Measurements from ENCODE around the gene ACOT7. TPM values are rescaled to one million over a fixed set of nuclear protein-coding genes. Genes with fewer than 3 reads are reported as not detected.

ACOT7 gene
- polyA plus RNA-seq, 1 donor = 13.4 TPM

DNA sequence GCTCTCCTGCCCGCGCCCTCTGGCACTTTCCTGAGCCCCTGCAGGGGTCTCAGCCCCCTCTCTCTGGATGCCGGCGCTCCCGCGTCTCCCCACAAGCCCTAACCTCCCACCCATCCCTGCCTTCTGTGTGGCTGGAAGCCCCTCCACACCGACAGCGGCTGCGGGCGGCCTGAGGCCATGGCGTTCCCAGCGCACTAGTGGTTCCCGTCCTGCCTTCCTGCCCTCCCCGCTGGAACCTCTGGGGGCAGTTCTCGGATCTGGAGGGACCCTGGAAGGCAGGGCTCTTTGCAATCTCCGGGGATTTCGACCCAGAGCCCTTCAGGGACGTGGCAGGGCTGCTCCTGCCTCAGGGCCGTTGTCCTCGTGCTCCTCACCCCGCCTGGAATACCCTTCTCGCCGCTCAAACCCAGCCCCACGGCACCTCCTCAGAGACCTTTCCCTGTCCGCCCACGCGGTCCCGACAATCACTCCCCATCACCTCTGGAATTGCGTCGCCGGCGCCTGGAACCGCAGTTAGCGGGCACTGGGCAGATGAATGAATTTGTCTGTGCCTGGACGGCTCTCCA lies 30.5 kb upstream of the ACOT7 start:
- DNase-seq (ENCODE audit: low read depth) = no peak

DNA sequence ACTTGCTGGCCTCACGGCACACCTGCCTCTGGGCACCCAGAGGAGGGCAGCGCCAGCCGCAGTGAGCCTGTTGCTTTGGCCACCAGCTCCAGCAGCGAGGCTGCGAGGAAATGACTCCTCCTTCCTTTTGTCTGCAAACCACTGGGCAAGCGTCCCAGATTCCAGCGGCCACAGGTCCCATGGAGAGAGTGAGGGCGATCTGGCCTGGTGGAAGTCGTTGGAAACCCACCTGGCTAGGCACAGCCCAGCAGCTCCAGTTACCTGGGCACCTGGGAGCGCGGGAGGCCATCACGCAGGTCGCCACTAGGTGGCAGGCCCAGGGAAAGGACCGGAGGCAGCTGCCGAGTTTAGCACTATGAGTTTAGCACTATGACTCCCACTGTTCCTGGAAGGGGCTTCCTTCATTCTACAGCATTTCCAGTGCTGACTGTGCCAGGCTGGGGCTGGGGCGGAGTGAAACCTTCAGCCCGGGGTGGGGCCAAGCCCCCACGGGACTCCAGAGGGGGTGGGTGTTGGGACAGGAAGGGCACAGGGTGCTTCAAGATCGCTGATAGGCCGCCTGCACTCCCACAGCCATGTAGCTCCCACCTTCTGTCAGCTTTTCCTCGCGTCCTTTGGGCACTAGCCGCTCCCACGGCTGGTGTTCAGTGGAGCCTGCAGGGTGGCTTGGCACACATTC lies 29.9 kb upstream of the ACOT7 start:
- no peak for DNase-seq (ENCODE audit: low read depth)

DNA sequence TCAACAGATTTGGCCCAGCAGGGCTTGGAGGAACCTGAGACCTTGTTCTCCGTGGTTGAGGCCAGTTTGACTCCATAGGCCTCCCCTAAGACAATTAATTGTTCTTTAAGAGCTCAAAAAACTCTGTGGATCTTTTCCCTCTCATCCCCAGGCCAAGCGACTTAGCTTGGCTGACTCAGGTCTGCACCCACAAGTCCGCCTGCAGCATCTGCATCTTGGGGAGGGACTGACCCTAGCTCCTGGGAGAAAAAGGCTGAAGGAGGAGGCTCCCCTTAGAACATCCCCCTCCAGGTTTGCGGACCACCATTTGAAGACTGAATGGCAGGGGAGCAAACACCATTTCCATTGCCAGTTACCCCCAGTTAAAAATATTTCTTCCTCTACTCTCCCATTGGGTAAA lies 27.7 kb upstream of the ACOT7 start:
- DNase-seq (ENCODE audit: low read depth) = no peak

DNA sequence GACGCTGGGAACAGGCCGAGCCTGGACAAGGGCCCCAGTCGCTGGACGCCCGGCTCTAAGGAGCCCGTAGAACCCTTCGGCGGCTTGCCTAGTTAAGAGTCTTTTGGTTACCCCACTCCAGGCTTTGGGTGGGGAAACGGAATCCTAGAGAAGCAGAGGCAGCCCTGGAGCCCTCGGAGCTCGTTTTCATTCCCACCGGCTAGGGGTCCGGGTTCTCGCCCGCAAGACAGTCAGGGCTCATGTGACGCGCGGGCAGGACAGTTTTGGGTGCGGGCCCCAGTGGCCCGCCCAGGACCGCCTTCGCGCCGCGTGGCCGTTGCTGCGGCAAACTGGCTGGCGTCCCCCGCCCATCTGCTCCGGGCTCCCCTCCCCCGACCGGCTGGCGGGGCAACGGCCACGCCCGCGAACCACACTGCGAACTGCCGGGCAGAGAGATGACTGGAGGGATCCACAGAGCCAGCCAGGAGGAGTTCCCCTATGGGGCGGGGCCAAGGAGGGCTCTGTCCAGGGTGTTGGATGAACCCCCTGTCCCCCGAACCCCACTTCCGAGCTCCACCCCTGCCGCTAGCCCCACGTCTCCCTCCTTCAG lies 27.0 kb upstream of the ACOT7 start:
- DNase-seq (ENCODE audit: low read depth) = no peak

DNA sequence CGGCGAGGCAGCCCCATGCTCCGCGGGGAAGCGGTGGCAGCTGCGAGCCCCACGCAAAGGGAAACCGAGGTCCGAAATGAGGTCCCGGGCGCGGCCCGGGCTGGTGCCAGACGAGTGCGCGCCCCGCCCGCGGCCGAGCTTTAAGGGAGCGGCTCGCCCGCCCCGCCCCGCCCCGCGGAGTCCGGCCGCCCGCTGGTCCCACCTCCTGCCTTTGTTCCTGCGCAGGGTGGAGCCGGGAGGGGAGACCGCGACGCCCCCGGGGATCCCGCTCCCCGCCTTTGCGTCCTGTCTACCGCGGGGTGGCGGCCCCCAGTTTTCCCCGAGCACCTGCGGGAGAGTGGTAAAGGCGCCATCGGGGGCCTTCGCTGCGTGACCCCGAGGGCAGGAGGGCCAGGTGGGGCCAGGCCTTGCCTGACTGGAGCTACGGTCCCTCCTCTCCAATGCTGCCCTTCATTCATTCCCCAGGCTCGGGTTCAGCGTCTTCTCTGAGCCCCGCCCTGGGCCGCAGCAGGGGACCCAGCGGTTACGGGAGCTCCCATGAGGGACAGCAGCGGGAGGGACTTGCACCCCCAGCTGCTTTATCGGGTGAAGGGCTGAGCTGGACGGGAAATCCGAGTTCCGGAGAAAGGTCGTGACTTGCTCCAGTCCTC lies 26.4 kb upstream of the ACOT7 start, which contains the start of gene HES2:
HES2 (minus strand) TSS at position 116 of the 650 bp plus-strand sequence; CDS start at position 17, 99 bp downstream.
- DNase-seq (ENCODE audit: low read depth) = no peak

DNA sequence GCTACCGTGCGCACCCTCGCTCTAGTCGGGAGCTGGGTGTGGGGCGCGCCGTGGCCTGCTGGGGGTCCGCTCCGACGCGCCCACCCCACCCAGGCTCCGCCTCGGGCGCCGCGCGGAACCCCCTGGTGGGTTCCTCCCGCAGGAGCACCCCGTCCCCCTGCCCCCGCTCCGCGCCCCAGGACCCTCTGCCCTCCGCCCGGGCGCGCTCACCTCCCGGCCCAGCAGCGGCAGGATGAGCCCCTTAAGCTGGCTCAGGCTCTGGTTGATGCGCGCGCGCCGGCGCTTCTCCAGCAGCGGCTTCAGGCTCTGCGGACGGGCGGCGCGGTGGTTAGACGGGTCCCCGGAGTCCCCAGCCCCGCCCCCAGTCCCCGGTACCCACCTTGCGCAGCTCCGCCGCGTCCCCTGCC lies 25.8 kb upstream of the ACOT7 start:
- no peak for DNase-seq (ENCODE audit: low read depth)

DNA sequence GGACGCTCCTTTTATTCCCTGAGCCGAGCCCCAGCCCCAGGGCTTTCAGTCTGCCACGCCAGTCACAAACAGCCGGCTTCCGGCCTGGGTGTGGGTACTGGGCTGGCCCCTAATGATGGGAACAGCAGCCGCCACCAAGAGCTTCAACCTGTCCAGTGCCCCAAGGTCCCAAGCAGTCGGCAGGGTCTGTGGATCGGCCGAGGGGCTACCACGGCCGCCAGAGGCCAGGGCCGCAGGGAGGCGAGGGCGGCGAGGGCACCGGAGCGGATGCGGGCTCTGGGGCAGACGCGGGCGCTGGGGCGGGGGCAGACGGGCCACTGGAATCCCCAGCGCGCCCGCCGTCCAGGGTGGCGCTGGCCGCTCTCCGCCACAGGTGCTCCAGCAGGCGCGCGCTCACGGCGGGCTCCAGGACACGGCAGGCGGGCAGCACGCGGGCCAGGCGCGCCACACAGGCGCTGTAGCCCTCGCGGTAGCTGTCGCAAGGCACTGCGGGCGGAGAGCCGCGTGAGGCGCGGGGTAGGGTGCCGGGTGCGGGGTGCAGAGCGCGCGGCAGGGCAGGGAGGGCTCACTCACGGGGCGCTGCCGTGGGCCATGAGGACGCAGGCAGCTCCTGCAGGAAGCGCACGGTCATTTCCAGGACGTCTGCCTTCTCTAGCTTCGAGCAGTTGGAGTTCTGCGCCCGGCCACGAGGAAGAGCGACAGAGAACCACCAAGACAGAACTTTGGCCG lies 25.3 kb upstream of the ACOT7 start:
- DNase-seq (ENCODE audit: low read depth) = no peak

DNA sequence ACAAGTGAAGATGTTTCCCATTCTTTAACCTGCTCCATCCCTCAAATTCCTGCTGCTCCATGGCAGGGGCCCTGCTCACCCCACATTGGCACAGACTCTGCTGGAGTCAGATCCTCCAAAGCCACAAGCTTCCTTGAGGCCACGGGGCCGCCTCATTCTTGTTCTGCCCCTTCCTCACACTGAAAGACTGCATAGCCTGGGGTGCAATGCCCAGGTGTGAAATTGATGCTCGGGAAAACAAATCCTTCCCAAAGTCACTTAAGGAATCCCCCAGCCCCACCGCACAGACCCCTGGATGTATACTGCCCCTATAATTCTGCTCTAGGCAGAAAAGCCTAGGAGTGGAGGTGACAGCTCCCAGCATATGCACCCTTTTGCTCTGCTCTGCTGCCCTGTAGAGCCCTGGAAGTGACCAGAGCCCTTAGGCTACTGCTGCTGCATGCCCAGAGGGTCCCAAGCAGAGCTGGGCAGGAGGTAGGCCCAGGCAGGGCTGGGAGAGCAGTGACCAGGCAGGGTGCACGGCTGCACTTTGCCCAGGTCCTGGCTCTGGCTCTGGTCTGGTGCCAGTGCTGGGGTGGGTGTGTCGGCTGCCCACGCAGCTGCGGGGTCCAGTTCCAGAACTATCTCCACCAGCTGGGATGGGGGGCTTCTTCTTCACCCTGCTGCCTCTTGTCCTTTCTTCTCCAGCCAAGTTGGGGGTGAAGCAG lies 24.5 kb upstream of the ACOT7 start:
- DNase-seq (ENCODE audit: low read depth) = no peak

DNA sequence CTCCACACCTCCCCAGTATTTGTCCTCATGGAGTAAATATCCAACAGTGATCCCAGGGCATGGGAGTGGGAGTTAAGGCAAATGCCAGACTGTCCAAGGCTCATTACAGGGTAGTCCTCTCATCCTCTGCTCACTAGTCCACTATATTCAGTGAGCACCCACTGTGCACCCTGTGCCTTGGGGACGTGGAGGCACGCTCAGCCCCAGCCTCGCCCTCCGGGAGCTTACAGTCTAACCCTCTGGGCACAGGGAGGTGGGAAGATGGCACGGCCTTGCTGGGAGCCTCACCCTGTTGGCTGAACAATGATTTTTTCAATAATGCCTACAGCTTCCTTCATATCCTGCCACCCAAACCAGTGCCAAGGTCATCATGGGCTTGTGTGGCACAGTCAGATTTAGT lies 23.3 kb upstream of the ACOT7 start:
- DNase-seq (ENCODE audit: low read depth) = no peak

DNA sequence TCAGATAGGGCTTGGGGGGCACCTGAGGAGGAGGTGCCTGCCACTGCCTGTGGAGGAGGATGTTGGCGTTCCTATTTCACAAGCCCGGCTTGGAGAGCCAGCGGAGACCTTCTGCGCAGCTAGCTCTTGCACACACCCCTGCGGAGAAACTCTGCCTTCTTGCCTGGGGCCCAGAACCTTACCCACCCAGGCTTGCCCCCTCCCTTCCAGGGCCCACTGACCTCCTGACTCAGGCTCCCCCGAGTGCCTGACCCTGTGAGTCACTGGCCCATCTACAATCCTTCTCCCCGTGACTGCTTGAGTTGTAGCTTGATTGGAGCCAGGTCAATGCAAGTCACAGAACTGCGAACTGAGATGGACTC lies 22.7 kb upstream of the ACOT7 start:
- no peak for DNase-seq (ENCODE audit: low read depth)

DNA sequence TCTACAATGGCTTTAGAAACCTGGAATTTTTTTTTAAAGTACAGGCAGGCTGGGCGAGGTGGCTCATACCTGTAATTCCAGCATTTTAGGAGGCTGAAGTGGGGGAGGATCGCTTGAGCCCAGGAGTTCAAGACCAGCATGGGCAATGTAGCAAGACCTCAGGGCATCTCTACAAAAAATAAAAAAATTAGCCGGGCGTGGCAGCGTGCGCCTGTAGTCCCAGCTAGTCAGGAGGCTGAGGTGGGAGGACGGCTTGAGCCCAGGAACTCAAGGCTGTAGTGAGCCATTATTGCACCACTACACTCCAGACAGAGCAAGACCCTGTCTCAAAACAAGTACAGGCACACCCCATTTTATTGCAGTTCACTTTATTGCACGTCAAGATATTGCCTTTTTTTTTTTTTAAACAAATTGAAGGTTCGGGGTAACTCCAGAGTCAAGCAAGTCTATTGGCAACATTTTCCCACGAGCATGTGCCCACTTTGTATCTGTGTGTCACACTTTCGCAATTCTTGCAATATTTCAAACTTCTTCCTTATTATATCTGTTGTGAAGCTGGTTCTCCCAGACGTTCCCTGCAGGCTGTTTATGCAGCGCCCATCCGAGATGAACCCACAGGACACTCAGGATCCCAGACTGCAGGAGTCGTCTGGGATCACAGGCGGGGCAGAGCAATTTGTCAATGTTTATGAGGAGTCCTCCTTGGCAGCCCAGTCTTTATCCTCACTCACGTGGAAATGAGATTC lies 21.5 kb upstream of the ACOT7 start:
- no peak for DNase-seq (ENCODE audit: low read depth)

DNA sequence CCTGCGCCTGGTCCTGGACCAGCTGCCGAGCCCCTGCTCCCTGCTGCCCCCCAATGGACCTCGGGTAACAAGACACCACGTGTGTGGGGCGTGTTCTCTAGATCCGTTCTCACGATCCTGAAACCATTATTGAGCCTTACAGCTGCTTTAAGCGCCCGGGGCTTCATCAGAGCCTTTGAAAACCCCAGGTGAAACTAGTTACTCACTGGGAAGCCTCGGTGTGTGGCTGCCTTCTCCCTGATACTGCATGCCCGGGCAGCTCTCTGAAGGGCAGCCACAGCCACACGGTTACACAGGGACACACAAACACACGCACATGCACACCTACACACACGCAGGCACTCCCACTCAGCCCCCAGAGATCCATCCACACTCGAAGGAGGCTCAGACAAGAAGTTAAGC lies 20.9 kb upstream of the ACOT7 start:
- no peak for DNase-seq (ENCODE audit: low read depth)

DNA sequence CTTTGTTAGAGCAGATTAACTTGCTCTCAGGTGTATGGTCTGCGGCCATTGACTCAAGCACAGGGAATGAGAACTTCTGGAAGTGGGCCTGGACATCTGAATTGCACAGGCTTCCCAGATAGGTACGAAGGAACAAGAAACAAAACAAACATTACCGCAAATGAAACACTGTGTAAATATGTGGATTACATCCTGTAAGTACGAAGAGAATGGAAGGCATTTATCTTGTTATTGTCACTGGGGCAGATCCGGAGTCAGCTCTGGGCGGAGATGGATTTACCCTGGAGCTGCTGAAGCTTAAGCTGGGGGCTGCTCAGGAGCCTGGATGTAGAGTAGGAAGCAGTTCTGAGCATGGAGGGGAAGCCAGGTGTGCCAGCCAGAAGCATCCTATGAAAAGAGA lies 19.3 kb upstream of the ACOT7 start:
- DNase-seq (ENCODE audit: low read depth) = no peak

DNA sequence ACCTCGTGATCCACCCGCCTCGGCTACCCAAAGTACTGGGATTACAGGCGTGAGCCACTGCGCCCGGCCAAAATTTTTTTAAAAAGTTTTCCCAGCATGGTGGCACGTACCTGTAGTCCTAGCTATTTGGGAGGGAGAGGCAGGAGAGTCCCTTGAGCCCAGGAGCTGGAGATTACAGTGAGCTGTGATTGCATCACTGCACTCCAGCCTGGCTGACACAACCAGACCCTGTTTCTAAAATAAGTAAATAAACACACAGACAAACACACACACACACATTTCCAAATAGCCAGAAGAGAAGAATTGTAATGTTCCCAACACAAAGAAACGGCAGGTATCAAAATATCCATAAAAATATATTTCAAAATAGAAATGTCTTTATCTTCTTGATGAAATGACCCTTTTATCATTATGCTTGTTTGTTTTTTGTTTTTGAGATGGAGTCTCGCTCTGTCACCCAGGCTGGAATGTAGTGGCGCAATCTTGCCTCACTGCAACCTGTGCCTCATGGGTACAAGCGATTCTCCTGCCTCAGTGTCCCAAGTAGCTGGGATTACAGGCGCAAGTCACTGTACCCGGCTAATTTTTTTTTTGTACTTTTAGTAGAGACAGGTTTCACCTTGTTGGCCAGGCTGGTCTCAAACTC lies 16.8 kb upstream of the ACOT7 start:
- DNase-seq (ENCODE audit: low read depth) = no peak

DNA sequence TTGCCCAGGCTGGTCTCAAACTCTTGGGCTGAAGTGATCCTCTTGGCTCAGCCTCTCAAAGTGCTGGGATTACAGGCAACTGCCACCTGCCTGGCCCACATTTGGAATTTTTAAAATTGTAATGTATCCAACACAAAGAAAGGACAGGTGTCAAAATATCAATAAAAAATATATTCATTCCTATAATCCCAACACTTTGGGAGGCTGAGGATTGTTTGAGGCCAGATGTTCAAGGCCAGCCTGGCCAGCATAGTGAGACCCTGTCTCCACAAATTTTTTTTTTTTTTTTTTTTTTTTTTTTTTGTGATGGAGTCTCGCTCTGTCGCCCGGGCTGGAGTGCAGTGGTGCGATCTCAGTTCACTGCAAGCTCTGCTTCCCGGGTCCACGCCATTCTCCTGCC lies 16.2 kb upstream of the ACOT7 start:
- DNase-seq (ENCODE audit: low read depth) = no peak

DNA sequence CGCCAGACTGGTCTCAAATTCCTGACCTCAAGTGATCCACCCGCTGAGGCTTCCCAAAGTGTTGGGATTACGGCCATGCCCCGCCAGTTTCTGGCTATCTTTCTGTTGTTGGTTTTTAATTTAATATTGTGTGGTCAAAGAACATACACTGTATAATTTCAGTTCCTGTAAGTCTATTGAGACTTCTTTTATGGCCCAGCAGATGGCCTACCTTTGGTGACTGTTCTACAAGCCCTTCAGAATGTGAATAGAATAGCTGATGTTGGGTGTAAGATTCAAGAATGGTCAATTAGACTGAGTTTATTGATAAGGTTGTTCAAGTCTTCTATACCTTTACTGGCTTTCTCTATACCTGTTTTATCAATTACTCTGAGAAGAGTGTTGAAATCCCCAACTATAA lies 15.5 kb upstream of the ACOT7 start:
- DNase-seq (ENCODE audit: low read depth) = no peak

DNA sequence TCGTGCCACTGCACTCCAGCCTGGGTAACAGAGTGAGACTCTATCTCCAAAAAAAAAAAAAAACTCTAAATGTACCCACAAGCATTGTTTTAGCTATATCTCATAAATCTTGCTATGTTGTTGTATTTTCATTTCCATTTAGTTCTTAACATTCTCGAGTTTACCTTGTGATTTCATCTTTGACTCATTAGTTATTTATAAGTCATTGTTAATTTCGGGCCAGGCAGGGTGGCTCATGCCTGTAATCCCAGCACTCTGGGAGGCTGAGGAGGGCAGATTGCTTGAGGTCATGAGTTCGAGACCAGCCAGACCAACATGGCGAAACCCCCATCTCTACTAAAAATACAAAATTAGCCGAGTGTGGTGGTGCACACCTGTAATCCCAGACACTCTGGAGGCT lies 14.5 kb upstream of the ACOT7 start:
- DNase-seq (ENCODE audit: low read depth) = no peak

DNA sequence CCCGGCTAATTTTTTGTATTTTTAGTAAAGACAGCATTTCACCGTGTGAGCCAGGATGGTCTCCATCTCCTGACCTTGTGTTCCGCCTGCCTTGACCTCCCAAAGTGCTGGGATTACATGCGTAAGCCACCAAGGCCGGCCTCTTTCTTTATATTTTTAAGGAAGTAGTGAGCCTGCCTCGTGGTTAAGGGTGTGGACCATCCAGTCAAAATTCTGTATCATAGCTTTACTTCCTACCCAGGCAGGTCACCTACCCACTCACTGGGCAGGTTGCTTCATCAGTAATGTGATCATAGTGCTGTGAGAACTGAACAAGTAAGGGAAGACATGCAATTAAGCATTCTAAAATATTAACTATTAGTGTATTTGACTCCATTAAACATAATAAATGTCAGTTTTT lies 8.1 kb upstream of the ACOT7 start:
- DNase-seq (ENCODE audit: low read depth) = no peak

DNA sequence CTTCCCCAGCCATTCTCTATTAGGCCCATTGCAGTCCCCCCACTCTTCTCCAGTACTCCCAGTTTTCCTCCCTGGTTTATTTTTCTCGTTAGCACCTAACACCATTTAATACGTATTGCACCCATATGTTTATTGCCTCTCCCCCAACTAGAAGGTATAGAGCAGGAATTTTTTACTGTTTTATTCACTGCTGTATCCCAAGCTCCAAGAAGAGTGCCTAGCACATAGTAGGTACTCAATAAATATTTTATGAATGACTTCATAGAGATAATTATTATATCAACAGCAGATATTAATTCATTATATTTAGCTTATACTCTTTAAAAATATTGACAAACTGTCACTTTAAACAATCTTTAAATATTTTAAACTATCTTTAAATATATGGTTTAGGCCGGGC lies 5.7 kb upstream of the ACOT7 start:
- no peak for DNase-seq (ENCODE audit: low read depth)

DNA sequence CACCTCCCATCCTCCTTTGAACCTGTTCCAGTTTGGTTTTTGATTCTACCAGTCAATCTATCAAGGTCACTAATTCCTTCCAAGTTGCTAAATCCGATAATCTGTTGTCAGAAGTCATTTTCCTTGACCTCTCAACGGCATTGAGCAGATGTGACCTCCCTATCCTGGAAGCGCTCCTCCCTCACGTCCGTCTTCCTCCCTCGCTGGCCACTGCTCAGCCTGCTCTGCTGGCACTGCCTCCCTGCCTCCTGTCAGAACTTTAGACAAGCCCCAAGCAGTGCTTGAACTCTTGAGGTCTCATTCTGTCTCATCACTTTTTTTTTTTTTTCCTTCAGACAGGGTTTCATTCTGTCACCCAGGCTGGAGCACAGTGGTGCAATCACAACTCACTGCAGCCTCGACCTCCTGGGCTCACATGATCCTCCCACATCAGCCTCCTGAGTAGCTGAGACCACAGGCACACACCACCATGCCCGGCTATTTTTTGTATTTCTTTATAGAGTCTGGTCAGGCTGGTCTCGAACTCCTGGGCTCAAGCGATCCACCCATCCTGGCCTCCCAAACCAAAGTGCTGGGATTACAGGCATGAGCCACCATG lies 4.4 kb upstream of the ACOT7 start:
- DNase-seq (ENCODE audit: low read depth) = no peak
